Pancreas (tissue), 10 donors: ENCODE data around the gene TBX5. TPM values are rescaled to one million over a fixed set of nuclear protein-coding genes. Genes with fewer than 3 reads are reported as not detected.

Source experiments
- ATAC-seq, 4 donors: fragments of 200-7000 bp; cut with Tn5 transposase; one replicate each; pipeline versions ENCODE4 v1.8.0 to v1.9.1; 2020; ENCODE audit warnings: mild to moderate bottlenecking in 4 of 4, moderate library complexity in 4 of 4
- DNase-seq, 6 donors: peaks; one replicate each; pipeline ENCODE4 v3.0.0-alpha.2; 2020
- FAIRE-seq: peaks from 2 replicates; lab custom pipeline; 2012; peaks lifted over from hg19 to GRCh38; lab: Jason Lieb, UNC
- H3K27ac ChIP-seq, 4 donors: fragments of 200-600 bp; sonication (generic); 1 replicate in 3 of 4; 2 replicates in 1 of 4; pipeline versions ENCODE4 v1.5.0 to v1.8.0; 2020
- H3K27me3 ChIP-seq, 4 donors: fragments of 200-600 bp; one replicate each; pipeline ENCODE4 v1.8.0; 2021
- H3K36me3 ChIP-seq, 3 donors: fragments of 200-600 bp; sonication (generic) in 1 of 3; one replicate each; pipeline versions ENCODE4 v1.5.0 to v1.8.0; 2020 to 2021
- H3K4me1 ChIP-seq, 3 donors: fragments of 200-600 bp; one replicate each; pipeline ENCODE4 v1.8.0; 2021
- H3K4me3 ChIP-seq, 4 donors: fragments of 200-600 bp; sonication (generic) in 2 of 4; one replicate each; pipeline versions ENCODE4 v1.5.0 to v1.8.0; 2020 to 2021
- H3K9me3 ChIP-seq, 4 donors: fragments of 200-600 bp; one replicate each; pipeline ENCODE4 v1.8.0; 2021
- CTCF ChIP-seq, 4 donors: fragments of 200-600 bp; sonication (generic) in 3 of 4; IDR thresholded peaks; one replicate each; pipeline versions ENCODE4 v1.5.0 to v1.8.0; 2021; ENCODE audit warnings: antibody characterized with exemption in 4 of 4
- WGBS, 2 donors: extraction: QIAGEN DNeasy Blood & Tissue Kit; methylation state at CpG; one replicate each; pipeline ENCODE4 v1.1.7; 2013; 5-methylcytosine and 5-hydroxymethylcytosine counted together
- intact Hi-C, 3 donors: fragments of 100-400 bp; cut with DNase I; formaldehyde crosslinking; loops; one replicate each; pipeline versions ENCODE4 v1.11.1 to v1.14.2; 2022
- polyA plus RNA-seq, 2 donors: library from polyadenylated mRNA; stranded (reverse); fragments of 200-250 nt; gene quantifications; one replicate each; pipeline ENCODE4 v1.2.3, GENCODE V29; 2013
- total RNA-seq, 6 donors: library from RNA; stranded (reverse); fragmentation: NEBNext Ultra II Directional in 4 of 6; extraction: Animal tissue kit (Norgen Biotek cat#: 25700) in 4 of 6; gene quantifications; one replicate each; pipeline versions ENCODE4 v1.2.1 to v1.2.4, GENCODE V29; 2021 to 2023
- donor health status: healthy with polysubstance abuse.
- donor health status: DM: no; HTN: no; CAD: no; lungs with moderate emphysema.
- donor health status: DM: no; HTN: no; CAD: no.
- donor health status: control.
- donor health status: control.
- donor health status: Bipolar disorder and iron deficiency.
- donor health status: DM: yes; HTN: yes; CAD: no.
- donor health status: DM: no; HTN: no; CAD: no.
- donor health status: DM: no; HTN: no; CAD: no.
- donor health status: DM: yes; HTN: yes; CAD: no.

TBX5 gene
- total and polyA plus RNA-seq, 8 donors = 0.02 TPM; not detected in 7

- no peak for DNase-seq
- Histone ChIP-seq H3K27me3 (peaks cover 0 to 63% (median 14%) of the 10 kb centered on the region in 4 donors), H3K36me3 (no peaks in the 10 kb centered on the region), H3K4me3 (no peak overlapping the region), H3K27ac (no peak overlapping the region), H3K9me3 (no peaks in the 10 kb centered on the region), H3K4me1 (no peaks in the 10 kb centered on the region)
- intact Hi-C loops = no loop called here
- TF ChIP-seq CTCF (IDR thresholded peaks at IDR 0.05) = no peak
- FAIRE-seq = no peak
- WGBS, 2 donors = 32 to 34% methylated on average over 12 of the region's 12 CpGs
- ATAC-seq = no peak
Observed at GRCh38 chr12:114409852-114410600, 4.1 kb upstream of the TBX5 start.

GRCh38 chr12:114408886-114409851, 3.2 kb upstream of the TBX5 start:
- FAIRE-seq = no peak
- Histone ChIP-seq H3K27ac (no peak overlapping the region), H3K27me3 (peaks cover 0 to 71% (median 14%) of the 10 kb centered on the region in 4 donors), H3K36me3 (no peaks in the 10 kb centered on the region), H3K4me3 (peak overlapping the region in 3 of 4 donors; percentile 11 to 50 (median 24)), H3K9me3 (no peaks in the 10 kb centered on the region), H3K4me1 (no peaks in the 10 kb centered on the region)
- peak in 3 of 4 donors; percentile 58 to 69 (median 59) for ATAC-seq
- intact Hi-C loops = no loop called here
- DNase-seq = peak in 3 of 6 donors; percentile 4 to 61 (median 12)
- 3 to 6% methylated on average over 70 to 71 of the region's 71 CpGs for WGBS, 2 donors
- TF ChIP-seq CTCF (IDR thresholded peaks at IDR 0.05) = no peak

GRCh38 chr12:114408471-114408885, 2.5 kb upstream of the TBX5 start:
- DNase-seq (no peak), FAIRE-seq (no peak), ATAC-seq (no peak)
- no peak for TF ChIP-seq CTCF (IDR thresholded peaks at IDR 0.05)
- H3K4me1 ChIP-seq = no peaks in the 10 kb centered on the region
- H3K27me3 ChIP-seq = peaks cover 0 to 78% (median 14%) of the 10 kb centered on the region in 4 donors
- H3K4me3 ChIP-seq = peak overlapping the region in 2 of 4 donors; percentile 24 to 50
- H3K27ac ChIP-seq = no peak overlapping the region
- 8 to 9% methylated on average over 21 of the region's 21 CpGs for WGBS, 2 donors
- H3K9me3 ChIP-seq = no peaks in the 10 kb centered on the region
- intact Hi-C loops = no loop called here
- H3K36me3 ChIP-seq = no peaks in the 10 kb centered on the region

GRCh38 chr12:114407842-114408411, 2.0 kb upstream of the TBX5 start:
- 7% methylated on average over 31 of the region's 31 CpGs for WGBS, 2 donors
- intact Hi-C loops = no loop called here
- Histone ChIP-seq H3K27ac (no peak overlapping the region), H3K4me1 (no peaks in the 10 kb centered on the region), H3K9me3 (no peaks in the 10 kb centered on the region), H3K4me3 (no peak overlapping the region), H3K27me3 (peaks cover 0 to 84% (median 17%) of the 10 kb centered on the region in 4 donors), H3K36me3 (no peaks in the 10 kb centered on the region)
- DNase-seq (no peak), FAIRE-seq (no peak), ATAC-seq (no peak)
- no peak for TF ChIP-seq CTCF (IDR thresholded peaks at IDR 0.05)
